ENCODE results near the gene AMIGO2. TPM values are rescaled to one million over a fixed set of nuclear protein-coding genes. Genes with fewer than 3 reads are reported as not detected.
"Not testable (repeated sequence)": the region's sequence is repeated elsewhere in the genome, so short reads cannot be mapped to it uniquely, and the experiment has no call there.

Gene AMIGO2
- total RNA-seq (2014; rRNA removed; shearing (Covaris generic)), result 159 and 164 TPM in 2 replicates

GRCh38 chr12:47079468-47079980 is at the start of gene AMIGO2, which contains the start of gene PCED1B:
AMIGO2 (minus strand) TSS chr12:47079959; CDS start chr12:47079002, 957 bp downstream.
PCED1B (plus strand) TSS chr12:47079621; CDS start chr12:47235064, 155,443 bp downstream.
- peak; percentile 80 for DNase-seq (ENCODE audit: low read depth)

- DNase-seq (ENCODE audit: low read depth), result no peak
Observed at GRCh38 chr12:47126246-47126645, 46.5 kb upstream of the AMIGO2 start.

GRCh38 chr12:47124451-47124850 is 44.7 kb upstream of the AMIGO2 start:
- DNase-seq (ENCODE audit: low read depth), result no peak

GRCh38 chr12:47123730-47124129 is 44.0 kb upstream of the AMIGO2 start:
- no peak for DNase-seq (ENCODE audit: low read depth)

GRCh38 chr12:47122602-47123001 is 42.8 kb upstream of the AMIGO2 start:
- no peak for DNase-seq (ENCODE audit: low read depth)

- DNase-seq (ENCODE audit: low read depth), result peak; percentile 69
Observed at GRCh38 chr12:47121146-47121545, 41.4 kb upstream of the AMIGO2 start.

GRCh38 chr12:47120736-47121135 is 41.0 kb upstream of the AMIGO2 start:
- DNase-seq (ENCODE audit: low read depth), result no peak

GRCh38 chr12:47117305-47117704 is 37.5 kb upstream of the AMIGO2 start:
- DNase-seq (ENCODE audit: low read depth), result not testable (repeated sequence)

- DNase-seq (ENCODE audit: low read depth), result no peak
Observed at GRCh38 chr12:47114481-47114892, 34.7 kb upstream of the AMIGO2 start.

GRCh38 chr12:47112679-47113078 is 32.9 kb upstream of the AMIGO2 start:
- no peak for DNase-seq (ENCODE audit: low read depth)

GRCh38 chr12:47111854-47112253 is 32.1 kb upstream of the AMIGO2 start:
- no peak for DNase-seq (ENCODE audit: low read depth)

GRCh38 chr12:47111392-47111778 is 31.6 kb upstream of the AMIGO2 start:
- DNase-seq (ENCODE audit: low read depth), result no peak

GRCh38 chr12:47110718-47111391 is 31.1 kb upstream of the AMIGO2 start:
- DNase-seq (ENCODE audit: low read depth), result no peak

- no peak for DNase-seq (ENCODE audit: low read depth)
Observed at GRCh38 chr12:47110011-47110541, 30.3 kb upstream of the AMIGO2 start.

- DNase-seq (ENCODE audit: low read depth), result no peak
Observed at GRCh38 chr12:47107926-47108325, 28.2 kb upstream of the AMIGO2 start.

- no peak for DNase-seq (ENCODE audit: low read depth)
Observed at GRCh38 chr12:47107446-47107845, 27.7 kb upstream of the AMIGO2 start.

- DNase-seq (ENCODE audit: low read depth), result no peak
Observed at GRCh38 chr12:47105914-47106674, 26.3 kb upstream of the AMIGO2 start.

- DNase-seq (ENCODE audit: low read depth), result no peak
Observed at GRCh38 chr12:47102845-47103651, 23.3 kb upstream of the AMIGO2 start.

- no peak for DNase-seq (ENCODE audit: low read depth)
Observed at GRCh38 chr12:47102406-47102805, 22.6 kb upstream of the AMIGO2 start.

GRCh38 chr12:47100160-47100559 is 20.4 kb upstream of the AMIGO2 start:
- DNase-seq (ENCODE audit: low read depth), result no peak

GRCh38 chr12:47099610-47100009 is 19.9 kb upstream of the AMIGO2 start:
- DNase-seq (ENCODE audit: low read depth), result no peak

GRCh38 chr12:47098099-47098498 is 18.3 kb upstream of the AMIGO2 start:
- DNase-seq (ENCODE audit: low read depth), result no peak

Measured in Daoy (cell line).